Astrocyte (in vitro differentiated cells and primary cell): ENCODE results near the gene AP4S1.

Experiments
- EZH2 ChIP-seq: IDR thresholded peaks from 2 replicates; pipeline ENCODE4 v1.6.1; 2012; ENCODE audit warnings: mild to moderate bottlenecking, low read length, inconsistent platforms; ENCODE audit not compliant: insufficient read depth
- TF ChIP-seq, protein P1 (sequence below): IDR thresholded peaks from 2 replicates; pipeline ENCODE4 v1.5.1; 2011; ENCODE audit warnings: low read depth, mild to moderate bottlenecking, inconsistent platforms, low read length, moderate library complexity; ENCODE audit not compliant: insufficient read depth

- TF ChIP-seq, protein P1, sequence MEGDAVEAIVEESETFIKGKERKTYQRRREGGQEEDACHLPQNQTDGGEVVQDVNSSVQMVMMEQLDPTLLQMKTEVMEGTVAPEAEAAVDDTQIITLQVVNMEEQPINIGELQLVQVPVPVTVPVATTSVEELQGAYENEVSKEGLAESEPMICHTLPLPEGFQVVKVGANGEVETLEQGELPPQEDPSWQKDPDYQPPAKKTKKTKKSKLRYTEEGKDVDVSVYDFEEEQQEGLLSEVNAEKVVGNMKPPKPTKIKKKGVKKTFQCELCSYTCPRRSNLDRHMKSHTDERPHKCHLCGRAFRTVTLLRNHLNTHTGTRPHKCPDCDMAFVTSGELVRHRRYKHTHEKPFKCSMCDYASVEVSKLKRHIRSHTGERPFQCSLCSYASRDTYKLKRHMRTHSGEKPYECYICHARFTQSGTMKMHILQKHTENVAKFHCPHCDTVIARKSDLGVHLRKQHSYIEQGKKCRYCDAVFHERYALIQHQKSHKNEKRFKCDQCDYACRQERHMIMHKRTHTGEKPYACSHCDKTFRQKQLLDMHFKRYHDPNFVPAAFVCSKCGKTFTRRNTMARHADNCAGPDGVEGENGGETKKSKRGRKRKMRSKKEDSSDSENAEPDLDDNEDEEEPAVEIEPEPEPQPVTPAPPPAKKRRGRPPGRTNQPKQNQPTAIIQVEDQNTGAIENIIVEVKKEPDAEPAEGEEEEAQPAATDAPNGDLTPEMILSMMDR = no peak
- TF ChIP-seq EZH2 = no peak
Measured at GRCh38 chr14:31124197-31124596, 98.7 kb downstream of the AP4S1 start.
